ENCODE data around the gene ZNF574.

ZNF574 gene

GRCh38 chr19:42108527-42109389 is 32.8 kb downstream of the ZNF574 start:
- peak; percentile 88 for DNase-seq

- DNase-seq, result no peak
Measured at GRCh38 chr19:42109896-42110295, 33.9 kb downstream of the ZNF574 start.

- DNase-seq, result no peak
Measured at GRCh38 chr19:42110658-42111057, 34.7 kb downstream of the ZNF574 start.

GRCh38 chr19:42111384-42111783 is 35.4 kb downstream of the ZNF574 start:
- no peak for DNase-seq

- no peak for DNase-seq
Measured at GRCh38 chr19:42111811-42112210, 35.8 kb downstream of the ZNF574 start.

- DNase-seq, result no peak
Measured at GRCh38 chr19:42113641-42114348, 37.8 kb downstream of the ZNF574 start.

- DNase-seq, result no peak
Measured at GRCh38 chr19:42114412-42114811, 38.4 kb downstream of the ZNF574 start.

GRCh38 chr19:42115219-42115618 is 39.3 kb downstream of the ZNF574 start:
- DNase-seq, result no peak

GRCh38 chr19:42115705-42116104 is 39.7 kb downstream of the ZNF574 start:
- no peak for DNase-seq

- DNase-seq, result no peak
Measured at GRCh38 chr19:42116308-42117075, 40.5 kb downstream of the ZNF574 start.

- DNase-seq, result no peak
Measured at GRCh38 chr19:42117076-42117475, 41.1 kb downstream of the ZNF574 start.

GRCh38 chr19:42120276-42120980 is 44.5 kb downstream of the ZNF574 start:
- no peak for DNase-seq

- DNase-seq, result no peak
Measured at GRCh38 chr19:42121036-42121621, 45.2 kb downstream of the ZNF574 start.

GRCh38 chr19:42121656-42122069 is 45.7 kb downstream of the ZNF574 start:
- peak; percentile 76 for DNase-seq

- DNase-seq, result peak; percentile 66
Measured at GRCh38 chr19:42122691-42123607, 47.0 kb downstream of the ZNF574 start.

- no peak for DNase-seq
Measured at GRCh38 chr19:42123765-42124164, 47.8 kb downstream of the ZNF574 start.

GRCh38 chr19:42124386-42124901 is 48.5 kb downstream of the ZNF574 start:
- no peak for DNase-seq

GRCh38 chr19:42125536-42125935 is 49.6 kb downstream of the ZNF574 start:
- no peak for DNase-seq

- no peak for DNase-seq
Measured at GRCh38 chr19:42126574-42126973, 50.6 kb downstream of the ZNF574 start.

GRCh38 chr19:42129399-42130253 is 53.7 kb downstream of the ZNF574 start:
- DNase-seq, result no peak

All from activated T-cell treated with anti-CD3 and anti-CD28 coated beads, Interleukin-2, amount 50 U/mL, for 1 hour (primary cell).